Kidney (tissue), 14 donors: ENCODE data around the gene RBM27. TPM values are rescaled to one million over a fixed set of nuclear protein-coding genes. Genes with fewer than 3 reads are reported as not detected.
"Not testable (repeated sequence)": the region's sequence is repeated elsewhere in the genome, so short reads cannot be mapped to it uniquely, and the experiment has no call there.

Experiments
- DNase-seq, 5 donors: peaks; one replicate each; pipeline ENCODE4 v3.0.0-alpha.2; 2013 to 2020
- FAIRE-seq: peaks from 2 replicates; lab custom pipeline; 2012; peaks lifted over from hg19 to GRCh38; lab: Jason Lieb, UNC
- H3K27ac ChIP-seq, 2 donors: one replicate each; pipeline ENCODE4 v1.7.0; 2013; ENCODE audit warnings: low read depth in 2 of 2, low read length in 2 of 2, inconsistent platforms in 1 of 2
- H3K27me3 ChIP-seq: one replicate; pipeline ENCODE4 v1.7.1; 2013; ENCODE audit warnings: low read length, inconsistent platforms; ENCODE audit not compliant: control insufficient read depth, insufficient read depth
- H3K36me3 ChIP-seq, 3 donors: one replicate each; pipeline versions ENCODE4 v1.7.0 to v1.7.1; 2013; ENCODE audit warnings: low read length in 3 of 3, control low read depth in 1 of 3, inconsistent platforms in 1 of 3; ENCODE audit not compliant: insufficient read depth in 3 of 3, control insufficient read depth in 2 of 3
- H3K4me1 ChIP-seq, 3 donors: one replicate each; pipeline versions ENCODE4 v1.7.0 to v1.7.1; 2013; ENCODE audit warnings: low read length in 3 of 3, inconsistent platforms in 1 of 3, low read depth in 1 of 3; ENCODE audit not compliant: control insufficient read depth in 2 of 3, insufficient read depth in 2 of 3
- H3K4me3 ChIP-seq, 3 donors: one replicate each; pipeline versions ENCODE4 v1.7.0 to v1.8.1; 2013; ENCODE audit warnings: low read length in 3 of 3, control low read depth in 1 of 3, inconsistent platforms in 1 of 3
- H3K9ac ChIP-seq, 3 donors: one replicate each; pipeline versions ENCODE4 v1.7.0 to v1.7.1; 2013; ENCODE audit warnings: low read length in 3 of 3, control low read depth in 1 of 3, inconsistent platforms in 1 of 3
- H3K9me3 ChIP-seq, 3 donors: one replicate each; pipeline versions ENCODE4 v1.7.0 to v1.7.1; 2013; ENCODE audit warnings: low read length in 3 of 3, control low read depth in 1 of 3, inconsistent platforms in 1 of 3; ENCODE audit not compliant: control insufficient read depth in 2 of 3, insufficient read depth in 1 of 3
- CTCF ChIP-seq: IDR thresholded peaks from 3 replicates; pipeline ENCODE4 v1.5.1; 2012; ENCODE audit warnings: mild to moderate bottlenecking, moderate library complexity, borderline replicate concordance; ENCODE audit not compliant: insufficient read depth; ENCODE audit errors: extremely low read depth
- intact Hi-C: fragments of 100-400 bp; cut with DNase I; formaldehyde crosslinking; loops from one replicate; pipeline ENCODE4 v1.11.1; 2022
- polyA plus RNA-seq: library from polyadenylated mRNA; stranded (reverse); fragments of 350-450 nt; fragmentation: Illumina TruSeq; extraction: RNeasy Lipid Tissue Mini Kit (QIAGEN cat#74804); gene quantifications from one replicate; pipeline ENCODE4 v1.2.3, GENCODE V29; 2014; ENCODE audit warnings: low read depth, low replicate concordance; ENCODE audit not compliant: insufficient read depth
- total RNA-seq: library from RNA; stranded (reverse); fragmentation: NEBNext Ultra II Directional; extraction: Animal tissue kit (Norgen Biotek cat#: 25700); gene quantifications from one replicate; pipeline ENCODE4 v1.2.1, GENCODE V29; 2021
- donor health status: control.
- donor health status: control.
- donor health status: control.
- donor health status: control.
- donor health status: control.
- donor health status: DM: yes; HTN: yes; CAD: no.
- donor health status: Normal renal cell carcinoma (clear cell type).

Gene RBM27
- total and polyA plus RNA-seq, 2 donors from 2014 or later = 4.9 to 19.0 TPM

- FAIRE-seq (no peak), DNase-seq (no peak)
- no peak overlapping the region for H3K4me3 ChIP-seq
- H3K27me3 ChIP-seq = no peaks in the 10 kb centered on the region
- H3K9me3 ChIP-seq = no peaks in the 10 kb centered on the region
- no peak for TF ChIP-seq CTCF
- no peaks in the 10 kb centered on the region for H3K4me1 ChIP-seq
- intact Hi-C loops = no loop called here
- H3K27ac ChIP-seq = no peak overlapping the region
- no peak overlapping the region for H3K9ac ChIP-seq
- H3K36me3 ChIP-seq = peaks cover 3 to 11% (median 7%) of the 10 kb centered on the region in 3 donors
These were observed 29.8 kb upstream of the RBM27 start for GRCh38 chr5:146173597-146173996.

- Histone ChIP-seq H3K27me3 (no peaks in the 10 kb centered on the region), H3K4me1 (peaks cover 0 to 3% (median 0%) of the 10 kb centered on the region in 3 donors), H3K36me3 (peaks cover 0 to 3% (median 2%) of the 10 kb centered on the region in 3 donors), H3K4me3 (no peak overlapping the region), H3K27ac (no peak overlapping the region), H3K9me3 (no peaks in the 10 kb centered on the region), H3K9ac (no peak overlapping the region)
- DNase-seq = no peak
- intact Hi-C loops = no loop called here
- TF ChIP-seq CTCF = no peak
- FAIRE-seq = no peak
These were observed 26.6 kb upstream of the RBM27 start for GRCh38 chr5:146176805-146177204.

GRCh38 chr5:146179696-146180095, 23.7 kb upstream of the RBM27 start:
- no peaks in the 10 kb centered on the region for H3K27me3 ChIP-seq
- no peaks in the 10 kb centered on the region for H3K9me3 ChIP-seq
- no peak for TF ChIP-seq CTCF
- FAIRE-seq (no peak), DNase-seq (no peak)
- no peak overlapping the region for H3K9ac ChIP-seq
- intact Hi-C loops = no loop called here
- H3K4me1 ChIP-seq = peaks cover 0 to 4% (median 0%) of the 10 kb centered on the region in 3 donors
- no peak overlapping the region for H3K4me3 ChIP-seq
- H3K27ac ChIP-seq = no peak overlapping the region
- peaks cover 0 to 2% (median 0%) of the 10 kb centered on the region in 3 donors for H3K36me3 ChIP-seq

- H3K9me3 ChIP-seq, H3K27ac ChIP-seq, H3K27me3 ChIP-seq, H3K36me3 ChIP-seq, intact Hi-C loops, FAIRE-seq, H3K4me1 ChIP-seq: not testable (repeated sequence)
- H3K9ac ChIP-seq = peak overlapping the region in 1 of 3 donors; percentile 53
- DNase-seq = peak in 1 of 5 donors; percentile 60
- peak overlapping the region; percentile 73 to 98 (median 90) for H3K4me3 ChIP-seq
These were observed 20.0 kb upstream of the RBM27 start for GRCh38 chr5:146183403-146183802.
